Measurements from ENCODE around the gene SETD7.
A peak's percentile ranks its signal among the peaks of the same experiment; 100 is the strongest.

SETD7 gene

DNA sequence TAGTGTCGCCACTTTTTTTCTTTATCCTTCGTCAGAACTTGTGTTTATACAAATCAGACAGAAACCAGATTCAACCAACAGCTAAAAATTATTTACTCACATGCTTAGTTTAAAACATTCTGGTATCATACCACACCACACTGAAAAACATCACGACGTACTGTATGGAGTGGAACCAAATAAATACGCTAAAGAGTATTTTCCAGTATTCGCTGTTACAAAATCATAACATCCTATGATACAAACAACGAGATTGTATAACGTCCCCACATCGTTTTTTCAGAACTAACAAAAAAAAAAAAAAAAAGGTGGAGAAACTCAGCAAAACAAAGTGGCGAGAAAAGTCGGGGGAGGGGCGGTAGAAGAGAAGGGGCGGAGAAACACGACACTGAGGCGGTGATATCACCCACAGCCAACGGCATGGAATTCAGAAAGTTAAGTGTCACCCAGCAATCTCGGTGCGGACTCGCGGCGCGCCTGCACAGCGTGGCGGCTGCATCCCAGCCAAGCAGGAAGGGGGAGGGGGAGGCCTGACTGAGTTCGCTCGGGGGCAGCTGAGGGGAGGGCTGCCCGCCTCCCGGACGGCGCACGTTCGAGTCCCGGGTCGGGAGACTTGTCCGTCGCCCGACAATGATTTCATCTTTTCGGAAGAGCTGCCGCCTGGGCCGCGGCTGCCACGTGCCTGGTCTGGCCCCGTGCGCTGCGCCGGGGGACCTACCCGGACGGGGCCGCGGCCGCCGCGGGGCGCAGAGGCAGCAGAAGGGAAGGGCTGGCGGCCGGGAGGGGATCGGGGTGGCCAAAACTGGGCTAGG lies 920 bp downstream of the SETD7 start:
- ATAC-seq: peak; percentile 60
- TF ChIP-seq RARB (CRISPR knock-in tag; IDR thresholded peaks at IDR 0.05): no peak
- no peak for TF ChIP-seq ZNF70 (CRISPR knock-in tag; IDR thresholded peaks at IDR 0.05)
- TF ChIP-seq CSDC2 (CRISPR knock-in tag; IDR thresholded peaks at IDR 0.05): no peak
- TF ChIP-seq PPARA (CRISPR knock-in tag; IDR thresholded peaks at IDR 0.05; ENCODE audit: borderline replicate concordance): no peak
- TF ChIP-seq OSR1 (CRISPR knock-in tag; IDR thresholded peaks at IDR 0.05): no peak
- TF ChIP-seq PATZ1 (CRISPR knock-in tag; IDR thresholded peaks at IDR 0.05; ENCODE audit: borderline replicate concordance): no peak

- no peak for ATAC-seq
- TF ChIP-seq ZNF8 (CRISPR knock-in tag; IDR thresholded peaks at IDR 0.05) (no peak), ISL1 (CRISPR knock-in tag; IDR thresholded peaks at IDR 0.05) (no peak), SNAI2 (CRISPR knock-in tag; IDR thresholded peaks at IDR 0.05) (no peak), PATZ1 (CRISPR knock-in tag; IDR thresholded peaks at IDR 0.05; ENCODE audit: borderline replicate concordance) (no peak), OSR1 (CRISPR knock-in tag; IDR thresholded peaks at IDR 0.05) (no peak), TOX (CRISPR knock-in tag; IDR thresholded peaks at IDR 0.05; ENCODE audit: borderline replicate concordance) (no peak), GLIS3 (CRISPR knock-in tag; IDR thresholded peaks at IDR 0.05) (no peak), PPARA (CRISPR knock-in tag; IDR thresholded peaks at IDR 0.05; ENCODE audit: borderline replicate concordance) (no peak), ZFP3 (CRISPR knock-in tag; IDR thresholded peaks at IDR 0.05) (no peak), ARNTL (CRISPR knock-in tag; IDR thresholded peaks at IDR 0.05; ENCODE audit: borderline replicate concordance, low read depth) (no peak), RARB (CRISPR knock-in tag; IDR thresholded peaks at IDR 0.05) (no peak), CSDC2 (CRISPR knock-in tag; IDR thresholded peaks at IDR 0.05) (no peak), BACH2 (CRISPR knock-in tag; IDR thresholded peaks at IDR 0.05; ENCODE audit: borderline replicate concordance) (no peak), ZFP30 (CRISPR knock-in tag; IDR thresholded peaks at IDR 0.05) (no peak), CSRNP3 (CRISPR knock-in tag; IDR thresholded peaks at IDR 0.05) (no peak)
- TF ChIP-seq, protein P1, sequence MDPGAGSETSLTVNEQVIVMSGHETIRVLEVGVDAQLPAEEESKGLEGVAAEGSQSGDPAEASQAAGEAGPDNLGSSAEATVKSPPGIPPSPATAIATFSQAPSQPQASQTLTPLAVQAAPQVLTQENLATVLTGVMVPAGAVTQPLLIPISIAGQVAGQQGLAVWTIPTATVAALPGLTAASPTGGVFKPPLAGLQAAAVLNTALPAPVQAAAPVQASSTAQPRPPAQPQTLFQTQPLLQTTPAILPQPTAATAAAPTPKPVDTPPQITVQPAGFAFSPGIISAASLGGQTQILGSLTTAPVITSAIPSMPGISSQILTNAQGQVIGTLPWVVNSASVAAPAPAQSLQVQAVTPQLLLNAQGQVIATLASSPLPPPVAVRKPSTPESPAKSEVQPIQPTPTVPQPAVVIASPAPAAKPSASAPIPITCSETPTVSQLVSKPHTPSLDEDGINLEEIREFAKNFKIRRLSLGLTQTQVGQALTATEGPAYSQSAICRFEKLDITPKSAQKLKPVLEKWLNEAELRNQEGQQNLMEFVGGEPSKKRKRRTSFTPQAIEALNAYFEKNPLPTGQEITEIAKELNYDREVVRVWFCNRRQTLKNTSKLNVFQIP (CRISPR knock-in tag; IDR thresholded peaks at IDR 0.05; ENCODE audit: borderline replicate concordance, low read depth): no peak
- TF ChIP-seq, protein P2, sequence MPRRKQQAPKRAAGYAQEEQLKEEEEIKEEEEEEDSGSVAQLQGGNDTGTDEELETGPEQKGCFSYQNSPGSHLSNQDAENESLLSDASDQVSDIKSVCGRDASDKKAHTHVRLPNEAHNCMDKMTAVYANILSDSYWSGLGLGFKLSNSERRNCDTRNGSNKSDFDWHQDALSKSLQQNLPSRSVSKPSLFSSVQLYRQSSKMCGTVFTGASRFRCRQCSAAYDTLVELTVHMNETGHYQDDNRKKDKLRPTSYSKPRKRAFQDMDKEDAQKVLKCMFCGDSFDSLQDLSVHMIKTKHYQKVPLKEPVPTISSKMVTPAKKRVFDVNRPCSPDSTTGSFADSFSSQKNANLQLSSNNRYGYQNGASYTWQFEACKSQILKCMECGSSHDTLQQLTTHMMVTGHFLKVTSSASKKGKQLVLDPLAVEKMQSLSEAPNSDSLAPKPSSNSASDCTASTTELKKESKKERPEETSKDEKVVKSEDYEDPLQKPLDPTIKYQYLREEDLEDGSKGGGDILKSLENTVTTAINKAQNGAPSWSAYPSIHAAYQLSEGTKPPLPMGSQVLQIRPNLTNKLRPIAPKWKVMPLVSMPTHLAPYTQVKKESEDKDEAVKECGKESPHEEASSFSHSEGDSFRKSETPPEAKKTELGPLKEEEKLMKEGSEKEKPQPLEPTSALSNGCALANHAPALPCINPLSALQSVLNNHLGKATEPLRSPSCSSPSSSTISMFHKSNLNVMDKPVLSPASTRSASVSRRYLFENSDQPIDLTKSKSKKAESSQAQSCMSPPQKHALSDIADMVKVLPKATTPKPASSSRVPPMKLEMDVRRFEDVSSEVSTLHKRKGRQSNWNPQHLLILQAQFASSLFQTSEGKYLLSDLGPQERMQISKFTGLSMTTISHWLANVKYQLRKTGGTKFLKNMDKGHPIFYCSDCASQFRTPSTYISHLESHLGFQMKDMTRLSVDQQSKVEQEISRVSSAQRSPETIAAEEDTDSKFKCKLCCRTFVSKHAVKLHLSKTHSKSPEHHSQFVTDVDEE (CRISPR knock-in tag; IDR thresholded peaks at IDR 0.05): no peak
These were observed 1.5 kb downstream of the SETD7 start for GRCh38 chr4:139554642-139554892.
